Measurements from ENCODE around the gene MAST4.

MAST4 gene

DNA sequence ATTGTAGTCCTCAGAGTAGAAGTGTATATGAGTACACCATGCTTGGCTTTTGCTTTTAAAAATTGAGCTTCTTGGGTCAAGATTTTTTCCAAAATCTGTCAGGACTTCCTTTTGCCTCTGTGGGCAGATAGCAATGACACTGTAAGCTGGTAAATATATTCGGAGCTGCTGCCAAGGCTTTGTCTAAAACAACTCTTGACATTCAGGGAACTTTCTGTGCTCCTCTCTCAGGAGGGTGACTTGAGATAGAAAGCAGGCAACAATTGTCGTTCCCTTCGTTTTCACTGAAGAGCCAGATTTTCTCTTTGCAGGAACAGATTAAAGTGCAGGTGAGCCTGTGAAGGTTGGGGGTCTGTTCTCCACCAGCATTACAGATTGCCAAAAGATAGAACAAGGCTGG is 230.5 kb downstream of the MAST4 start:
- Mint-ChIP-seq H3K27me3 (peaks cover 18 to 56% of the 10 kb centered on the region in 2 donors), H3K36me3 (ENCODE audit: insufficient read depth) (peaks cover 3% of the 10 kb centered on the region), H3K27ac (no peak overlapping the region), H3K4me1 (ENCODE audit: low read depth in 2 of 2) (peaks cover 9 to 19% of the 10 kb centered on the region in 2 donors), H3K9me3 (no peaks in the 10 kb centered on the region), H3K4me3 (no peak overlapping the region)
- DNase-seq, result no peak
- ATAC-seq (replicated peaks), result no peak

- Mint-ChIP-seq H3K9me3 (no peaks in the 10 kb centered on the region), H3K36me3 (ENCODE audit: insufficient read depth) (peaks cover 3% of the 10 kb centered on the region), H3K27me3 (peaks cover 26 to 56% of the 10 kb centered on the region in 2 donors), H3K27ac (peak overlapping the region; percentile 54 to 92), H3K4me3 (peak overlapping the region; percentile 68 to 82), H3K4me1 (ENCODE audit: low read depth in 2 of 2) (peaks cover 9 to 15% of the 10 kb centered on the region in 2 donors)
- ATAC-seq (replicated peaks) (no peak), DNase-seq (no peak)
These were observed 231.9 kb downstream of the MAST4 start for GRCh38 chr5:66828046-66828547.

GRCh38 chr5:66828548-66829357 is 232.6 kb downstream of the MAST4 start:
- peak; percentile 19 to 37 (median 33) for DNase-seq
- no peaks in the 10 kb centered on the region for H3K9me3 Mint-ChIP-seq
- H3K27me3 Mint-ChIP-seq, result peaks cover 31 to 56% of the 10 kb centered on the region in 2 donors
- peaks cover 9 to 15% of the 10 kb centered on the region in 2 donors for H3K4me1 Mint-ChIP-seq (ENCODE audit: low read depth in 2 of 2)
- ATAC-seq (replicated peaks), result peak; percentile 92
- H3K4me3 Mint-ChIP-seq, result peak overlapping the region; percentile 68 to 82
- peak overlapping the region; percentile 54 to 92 for H3K27ac Mint-ChIP-seq
- H3K36me3 Mint-ChIP-seq (ENCODE audit: insufficient read depth), result peaks cover 3% of the 10 kb centered on the region

DNA sequence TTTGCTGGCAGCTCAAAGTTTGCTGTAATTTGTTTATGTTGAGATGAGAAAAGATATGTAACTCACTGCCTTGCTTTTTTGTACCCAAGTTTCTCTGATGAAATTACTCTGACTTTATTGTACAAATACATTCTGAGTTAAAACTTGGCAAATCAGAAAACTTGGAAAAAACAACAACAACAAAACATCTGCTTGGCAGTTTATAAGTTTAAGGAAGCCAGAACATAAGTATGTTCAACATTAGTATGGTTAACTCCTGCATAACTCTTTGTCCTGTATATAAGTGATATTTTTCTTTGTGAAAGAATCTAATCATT is 233.1 kb downstream of the MAST4 start:
- H3K9me3 Mint-ChIP-seq, result no peaks in the 10 kb centered on the region
- H3K27ac Mint-ChIP-seq, result peak overlapping the region; percentile 54 to 92
- H3K4me1 Mint-ChIP-seq (ENCODE audit: low read depth in 2 of 2), result peaks cover 9 to 15% of the 10 kb centered on the region in 2 donors
- ATAC-seq (replicated peaks), result no peak
- peak overlapping the region; percentile 68 to 82 for H3K4me3 Mint-ChIP-seq
- H3K36me3 Mint-ChIP-seq (ENCODE audit: insufficient read depth), result peaks cover 3% of the 10 kb centered on the region
- no peak for DNase-seq
- peaks cover 36 to 56% of the 10 kb centered on the region in 2 donors for H3K27me3 Mint-ChIP-seq

DNA sequence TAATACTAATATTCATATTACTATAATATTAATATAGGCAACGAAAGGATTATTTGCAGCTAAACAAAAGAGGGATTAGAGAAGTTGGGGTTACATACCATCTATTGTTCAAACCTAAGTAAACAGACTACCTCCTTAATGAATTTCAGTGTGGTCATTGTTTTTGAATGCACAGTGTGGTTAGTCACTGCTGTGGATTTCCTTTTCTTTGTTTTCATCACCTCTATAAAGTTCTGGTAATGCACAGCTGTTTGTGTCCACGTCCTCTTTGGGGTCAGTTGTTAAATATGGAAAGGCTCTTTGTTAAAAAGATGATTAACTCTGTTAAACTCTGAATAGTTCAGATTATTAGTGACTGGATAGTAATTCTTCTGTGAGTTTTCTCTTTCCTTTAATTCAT is 233.6 kb downstream of the MAST4 start:
- DNase-seq, result no peak
- no peak overlapping the region for H3K27ac Mint-ChIP-seq

DNA sequence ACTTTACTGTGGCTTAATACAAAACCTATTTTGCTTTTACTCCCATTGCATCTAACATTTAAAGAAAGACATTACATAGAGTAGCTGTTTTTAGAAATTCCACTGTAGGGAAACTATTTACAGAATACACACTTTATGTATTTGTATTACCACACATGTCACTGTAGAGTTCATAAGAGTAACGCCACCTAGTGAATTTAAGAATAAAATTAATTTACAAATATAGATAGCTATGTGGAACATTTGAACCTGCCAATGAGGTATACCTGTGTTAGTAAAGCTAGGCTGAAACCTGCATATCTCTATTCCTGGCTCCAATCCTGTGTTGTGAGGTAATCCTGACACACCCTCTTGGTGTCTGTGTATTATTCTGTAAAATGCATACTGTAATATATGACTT is 234.4 kb downstream of the MAST4 start:
- Mint-ChIP-seq H3K27me3 (peaks cover 36 to 57% of the 10 kb centered on the region in 2 donors), H3K4me1 (ENCODE audit: low read depth in 2 of 2) (peaks cover 9 to 15% of the 10 kb centered on the region in 2 donors), H3K9me3 (no peaks in the 10 kb centered on the region), H3K36me3 (ENCODE audit: insufficient read depth) (peaks cover 3% of the 10 kb centered on the region), H3K4me3 (no peak overlapping the region), H3K27ac (no peak overlapping the region)
- ATAC-seq (replicated peaks), result no peak
- no peak for DNase-seq

More for the DNA sequence above, 233.6 kb downstream of the MAST4 start:
- ATAC-seq (replicated peaks), result no peak
- peaks cover 3% of the 10 kb centered on the region for H3K36me3 Mint-ChIP-seq (ENCODE audit: insufficient read depth)
- peaks cover 36 to 57% of the 10 kb centered on the region in 2 donors for H3K27me3 Mint-ChIP-seq
- H3K9me3 Mint-ChIP-seq, result no peaks in the 10 kb centered on the region
- H3K4me3 Mint-ChIP-seq, result peak overlapping the region in 1 of 2 donors; percentile 1
- peaks cover 9 to 15% of the 10 kb centered on the region in 2 donors for H3K4me1 Mint-ChIP-seq (ENCODE audit: low read depth in 2 of 2)

- Mint-ChIP-seq H3K4me1 (ENCODE audit: low read depth in 2 of 2) (peaks cover 4 to 8% of the 10 kb centered on the region in 2 donors), H3K9me3 (no peaks in the 10 kb centered on the region), H3K27me3 (peaks cover 18 to 20% of the 10 kb centered on the region in 2 donors), H3K36me3 (ENCODE audit: insufficient read depth) (no peaks in the 10 kb centered on the region), H3K4me3 (no peak overlapping the region), H3K27ac (no peak overlapping the region)
- ATAC-seq (replicated peaks) (no peak), DNase-seq (no peak)
These were observed 243.5 kb downstream of the MAST4 start for GRCh38 chr5:66839636-66840185.

DNA sequence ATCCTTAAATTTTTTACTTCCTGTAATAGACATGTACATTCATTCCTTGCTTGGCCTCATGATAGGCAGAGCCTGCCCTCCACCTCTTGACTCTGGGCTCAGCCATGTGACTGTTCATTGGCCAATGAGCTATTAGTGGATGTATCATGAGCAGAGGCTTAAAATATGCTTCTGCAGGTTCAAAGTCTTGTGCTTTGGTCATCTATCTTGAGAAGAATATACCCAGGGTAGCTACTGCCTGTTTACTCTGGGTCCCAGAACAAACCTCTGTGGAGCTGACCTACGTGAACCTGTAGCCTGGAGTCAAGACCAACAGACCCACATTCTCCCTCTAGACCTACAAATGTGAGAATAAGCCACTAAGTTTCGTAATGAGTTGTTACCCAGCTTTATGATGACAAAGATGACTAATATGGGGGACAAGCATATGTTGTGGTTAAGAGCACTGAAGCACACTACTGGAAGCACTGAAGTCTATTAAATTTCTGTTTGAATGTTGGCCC is 244.4 kb downstream of the MAST4 start:
- Mint-ChIP-seq H3K27me3 (peaks cover 19 to 24% of the 10 kb centered on the region in 2 donors), H3K27ac (no peak overlapping the region), H3K36me3 (ENCODE audit: insufficient read depth) (no peaks in the 10 kb centered on the region), H3K9me3 (no peaks in the 10 kb centered on the region), H3K4me1 (ENCODE audit: low read depth in 2 of 2) (peaks cover 4 to 8% of the 10 kb centered on the region in 2 donors), H3K4me3 (no peak overlapping the region)
- DNase-seq (no peak), ATAC-seq (replicated peaks) (peak; percentile 69)

- no peak for ATAC-seq (replicated peaks)
- Mint-ChIP-seq H3K4me1 (ENCODE audit: low read depth in 2 of 2) (peaks cover 4 to 8% of the 10 kb centered on the region in 2 donors), H3K27me3 (peaks cover 19 to 24% of the 10 kb centered on the region in 2 donors), H3K9me3 (no peaks in the 10 kb centered on the region), H3K36me3 (ENCODE audit: insufficient read depth) (no peaks in the 10 kb centered on the region), H3K4me3 (no peak overlapping the region), H3K27ac (no peak overlapping the region)
- no peak for DNase-seq
These were observed 245.1 kb downstream of the MAST4 start for GRCh38 chr5:66841264-66841663.

- no peaks in the 10 kb centered on the region for H3K9me3 Mint-ChIP-seq
- peaks cover 25 to 33% of the 10 kb centered on the region in 2 donors for H3K27me3 Mint-ChIP-seq
- no peak overlapping the region for H3K27ac Mint-ChIP-seq
- H3K4me1 Mint-ChIP-seq (ENCODE audit: low read depth in 2 of 2), result peaks cover 4 to 8% of the 10 kb centered on the region in 2 donors
- H3K36me3 Mint-ChIP-seq (ENCODE audit: insufficient read depth), result no peaks in the 10 kb centered on the region
- DNase-seq (no peak), ATAC-seq (replicated peaks) (no peak)
- H3K4me3 Mint-ChIP-seq, result no peak overlapping the region
These were observed 246.3 kb downstream of the MAST4 start for GRCh38 chr5:66842540-66842939.

DNA sequence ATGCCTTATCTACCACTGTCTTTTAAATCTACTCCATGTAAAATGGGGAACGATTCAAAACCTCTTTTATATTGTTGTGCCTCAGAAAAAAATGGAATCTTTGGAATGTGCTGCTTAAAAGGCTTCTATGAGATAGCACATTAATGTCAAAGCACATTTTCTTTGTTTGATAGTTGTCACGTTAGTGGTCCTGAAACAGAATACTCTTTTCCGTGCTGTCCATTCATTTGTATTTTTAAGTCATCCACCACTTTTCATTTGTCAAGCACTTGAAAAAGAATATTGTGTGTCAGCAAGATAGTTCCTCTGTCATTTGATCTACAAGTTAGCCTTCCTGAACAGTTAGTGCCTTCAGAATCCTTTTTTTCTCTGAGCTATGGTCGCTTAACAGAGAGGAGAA is 246.9 kb downstream of the MAST4 start:
- peaks cover 25 to 33% of the 10 kb centered on the region in 2 donors for H3K27me3 Mint-ChIP-seq
- no peak overlapping the region for H3K4me3 Mint-ChIP-seq
- DNase-seq, result no peak
- H3K27ac Mint-ChIP-seq, result no peak overlapping the region
- no peaks in the 10 kb centered on the region for H3K36me3 Mint-ChIP-seq (ENCODE audit: insufficient read depth)
- H3K4me1 Mint-ChIP-seq (ENCODE audit: low read depth in 2 of 2), result peaks cover 4 to 8% of the 10 kb centered on the region in 2 donors
- H3K9me3 Mint-ChIP-seq, result no peaks in the 10 kb centered on the region
- no peak for ATAC-seq (replicated peaks)

DNA sequence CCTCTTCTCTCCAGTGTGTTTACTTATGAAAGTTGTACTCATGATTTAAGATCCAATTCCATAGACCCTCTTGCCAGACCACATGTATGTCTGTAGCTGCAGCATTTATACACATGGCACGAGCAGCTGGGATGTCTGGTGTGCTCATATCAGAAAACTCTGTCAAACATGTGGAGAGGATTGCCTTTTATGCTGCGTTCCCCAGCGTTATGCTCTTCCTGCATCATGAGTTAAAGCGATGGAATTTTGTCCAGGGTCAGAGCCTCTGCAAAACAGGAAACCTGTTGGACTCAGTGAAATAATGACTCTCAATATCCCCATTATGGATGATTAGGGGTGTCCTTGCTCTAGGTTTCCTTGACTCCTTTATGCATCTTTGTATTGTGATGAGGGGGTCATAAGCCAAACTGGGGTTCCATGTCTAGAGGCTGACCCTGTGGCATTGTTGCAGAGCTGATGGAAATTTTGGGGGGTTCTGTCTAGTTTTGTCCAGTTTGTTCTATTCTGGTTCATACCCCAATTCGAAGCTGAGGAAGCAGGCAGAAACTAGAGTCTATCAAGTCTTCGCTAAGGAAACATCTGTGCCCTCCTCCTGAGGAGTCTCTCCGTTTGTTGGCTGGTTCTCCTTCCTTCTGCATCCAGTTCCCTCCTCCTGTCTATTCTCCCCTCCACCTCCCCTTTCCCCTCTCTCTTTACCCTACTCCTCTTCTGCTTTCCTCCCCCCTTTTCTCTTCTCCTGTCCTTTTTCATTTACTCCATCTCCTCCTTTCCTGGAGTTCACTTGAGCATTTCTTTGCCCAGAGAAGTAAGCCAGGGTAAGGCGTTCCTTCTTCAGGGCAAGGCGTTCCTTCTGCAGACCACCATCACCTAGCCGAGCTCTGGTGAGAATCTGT is 252.8 kb downstream of the MAST4 start:
- no peak for ATAC-seq (replicated peaks)
- Mint-ChIP-seq H3K4me1 (ENCODE audit: low read depth in 2 of 2) (peaks cover 0 to 1% of the 10 kb centered on the region in 2 donors), H3K36me3 (ENCODE audit: insufficient read depth) (no peaks in the 10 kb centered on the region), H3K9me3 (no peaks in the 10 kb centered on the region), H3K27ac (no peak overlapping the region), H3K4me3 (no peak overlapping the region), H3K27me3 (peaks cover 39 to 54% of the 10 kb centered on the region in 2 donors)
- DNase-seq, result no peak

DNA sequence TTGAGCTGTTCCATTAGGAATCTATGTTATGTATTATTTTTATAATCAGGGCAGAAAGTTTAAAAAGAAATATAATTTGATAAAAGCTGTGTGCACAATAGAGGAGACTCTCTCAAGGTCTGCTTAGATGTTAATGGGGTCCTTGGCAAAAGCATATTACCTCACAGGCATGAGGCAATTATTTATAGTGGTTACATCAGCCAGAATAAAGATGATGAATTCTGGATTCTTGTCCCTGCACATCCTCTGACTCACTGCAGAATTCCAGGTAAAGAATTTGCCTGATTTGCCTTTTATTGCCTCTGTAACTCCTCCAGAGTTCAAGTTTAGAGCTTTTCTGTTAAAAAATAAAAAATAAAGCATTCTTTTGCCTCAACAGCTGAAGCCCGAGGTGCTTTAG is 253.6 kb downstream of the MAST4 start:
- DNase-seq, result no peak
- Mint-ChIP-seq H3K27me3 (peaks cover 31 to 46% of the 10 kb centered on the region in 2 donors), H3K9me3 (no peaks in the 10 kb centered on the region), H3K27ac (no peak overlapping the region), H3K4me1 (ENCODE audit: low read depth in 2 of 2) (no peaks in the 10 kb centered on the region), H3K36me3 (ENCODE audit: insufficient read depth) (no peaks in the 10 kb centered on the region), H3K4me3 (no peak overlapping the region)
- ATAC-seq (replicated peaks), result no peak
